ENCODE measurements around the gene OPN3.

DNA sequence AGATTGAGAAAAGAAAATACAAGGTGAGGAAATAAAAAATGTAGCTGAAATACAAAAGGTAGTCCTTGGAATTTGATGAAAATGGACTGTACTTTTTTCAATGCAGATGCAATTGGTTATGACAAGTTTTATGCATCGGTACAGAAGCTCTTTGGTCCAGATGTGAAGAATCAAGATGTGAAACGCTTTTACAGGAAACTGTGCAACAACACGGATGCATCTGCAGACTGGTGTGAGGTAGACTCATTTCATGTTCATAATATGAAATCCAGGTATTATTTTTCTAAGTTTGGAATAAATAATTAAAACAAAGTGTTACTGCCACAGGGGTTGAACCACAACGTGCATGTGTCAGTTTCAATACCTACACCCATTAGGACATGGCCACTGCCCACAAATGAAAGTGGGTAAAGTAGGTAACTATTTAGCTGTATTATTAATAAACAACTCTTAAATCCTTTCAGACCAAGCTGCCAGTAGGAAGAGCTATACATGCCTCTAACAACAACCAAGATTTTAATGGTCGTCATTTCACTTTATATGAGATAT is 20.3 kb upstream of the OPN3 start:
- TF ChIP-seq, protein P1, sequence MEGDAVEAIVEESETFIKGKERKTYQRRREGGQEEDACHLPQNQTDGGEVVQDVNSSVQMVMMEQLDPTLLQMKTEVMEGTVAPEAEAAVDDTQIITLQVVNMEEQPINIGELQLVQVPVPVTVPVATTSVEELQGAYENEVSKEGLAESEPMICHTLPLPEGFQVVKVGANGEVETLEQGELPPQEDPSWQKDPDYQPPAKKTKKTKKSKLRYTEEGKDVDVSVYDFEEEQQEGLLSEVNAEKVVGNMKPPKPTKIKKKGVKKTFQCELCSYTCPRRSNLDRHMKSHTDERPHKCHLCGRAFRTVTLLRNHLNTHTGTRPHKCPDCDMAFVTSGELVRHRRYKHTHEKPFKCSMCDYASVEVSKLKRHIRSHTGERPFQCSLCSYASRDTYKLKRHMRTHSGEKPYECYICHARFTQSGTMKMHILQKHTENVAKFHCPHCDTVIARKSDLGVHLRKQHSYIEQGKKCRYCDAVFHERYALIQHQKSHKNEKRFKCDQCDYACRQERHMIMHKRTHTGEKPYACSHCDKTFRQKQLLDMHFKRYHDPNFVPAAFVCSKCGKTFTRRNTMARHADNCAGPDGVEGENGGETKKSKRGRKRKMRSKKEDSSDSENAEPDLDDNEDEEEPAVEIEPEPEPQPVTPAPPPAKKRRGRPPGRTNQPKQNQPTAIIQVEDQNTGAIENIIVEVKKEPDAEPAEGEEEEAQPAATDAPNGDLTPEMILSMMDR (IDR thresholded peaks at IDR 0.05), result no peak
- no peak for TF ChIP-seq POLR2A (IDR thresholded peaks at IDR 0.05; ENCODE audit: low read depth)
- TF ChIP-seq POLR2AphosphoS5 (IDR thresholded peaks at IDR 0.05), result no peak
- no peak for TF ChIP-seq EP300 (IDR thresholded peaks at IDR 0.05)
